ENCODE results near the gene ZNF35.

The ZNF35 gene

DNA sequence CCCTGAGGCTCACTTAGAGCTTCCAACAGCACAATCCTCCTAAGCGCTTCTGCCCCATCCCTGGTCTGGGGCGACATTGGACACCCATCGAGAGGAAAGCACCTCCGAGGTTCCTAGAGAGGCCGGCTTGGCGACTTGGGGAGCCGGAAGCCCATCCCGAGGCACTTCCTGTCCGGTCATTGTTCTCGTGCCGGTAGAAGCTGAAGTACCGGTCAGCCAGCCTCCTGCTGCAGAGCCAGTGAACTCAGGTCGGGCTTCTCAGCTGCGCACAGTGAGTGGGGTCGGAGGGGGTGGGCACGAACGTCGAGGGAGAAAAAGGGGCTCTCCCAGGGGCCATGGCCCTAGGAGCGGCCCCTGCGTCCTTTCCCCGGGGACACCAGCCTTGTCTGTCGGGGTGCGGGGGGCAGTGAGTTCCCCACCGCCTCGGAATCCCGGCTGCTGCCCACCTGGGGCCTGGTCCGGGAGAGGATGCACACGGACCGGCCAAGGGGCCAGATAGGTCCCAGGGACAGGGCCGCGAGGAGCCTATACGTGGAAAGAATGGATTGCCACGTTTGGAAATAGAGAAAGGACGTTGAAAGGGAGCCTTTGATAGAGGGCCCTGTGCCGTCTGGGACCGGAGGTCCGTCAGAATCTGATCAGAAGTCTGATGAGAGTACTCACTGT is at the start of gene ZNF35:
TSS of gene ZNF35 (plus strand) at position 169 of the 666 bp plus-strand sequence. CDS start 2,336 bp downstream, outside the sequence.
- peak within 1 kb of the TSS; percentile 76 for H3K4me3 ChIP-seq (ENCODE audit: low read length)
- TF ChIP-seq, protein P1, sequence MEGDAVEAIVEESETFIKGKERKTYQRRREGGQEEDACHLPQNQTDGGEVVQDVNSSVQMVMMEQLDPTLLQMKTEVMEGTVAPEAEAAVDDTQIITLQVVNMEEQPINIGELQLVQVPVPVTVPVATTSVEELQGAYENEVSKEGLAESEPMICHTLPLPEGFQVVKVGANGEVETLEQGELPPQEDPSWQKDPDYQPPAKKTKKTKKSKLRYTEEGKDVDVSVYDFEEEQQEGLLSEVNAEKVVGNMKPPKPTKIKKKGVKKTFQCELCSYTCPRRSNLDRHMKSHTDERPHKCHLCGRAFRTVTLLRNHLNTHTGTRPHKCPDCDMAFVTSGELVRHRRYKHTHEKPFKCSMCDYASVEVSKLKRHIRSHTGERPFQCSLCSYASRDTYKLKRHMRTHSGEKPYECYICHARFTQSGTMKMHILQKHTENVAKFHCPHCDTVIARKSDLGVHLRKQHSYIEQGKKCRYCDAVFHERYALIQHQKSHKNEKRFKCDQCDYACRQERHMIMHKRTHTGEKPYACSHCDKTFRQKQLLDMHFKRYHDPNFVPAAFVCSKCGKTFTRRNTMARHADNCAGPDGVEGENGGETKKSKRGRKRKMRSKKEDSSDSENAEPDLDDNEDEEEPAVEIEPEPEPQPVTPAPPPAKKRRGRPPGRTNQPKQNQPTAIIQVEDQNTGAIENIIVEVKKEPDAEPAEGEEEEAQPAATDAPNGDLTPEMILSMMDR (IDR thresholded peaks at IDR 0.05; ENCODE audit: insufficient read depth, low read depth, low read length, missing control alignments): no peak
- DNase-seq (ENCODE audit: low read depth): peak; percentile 91

DNA sequence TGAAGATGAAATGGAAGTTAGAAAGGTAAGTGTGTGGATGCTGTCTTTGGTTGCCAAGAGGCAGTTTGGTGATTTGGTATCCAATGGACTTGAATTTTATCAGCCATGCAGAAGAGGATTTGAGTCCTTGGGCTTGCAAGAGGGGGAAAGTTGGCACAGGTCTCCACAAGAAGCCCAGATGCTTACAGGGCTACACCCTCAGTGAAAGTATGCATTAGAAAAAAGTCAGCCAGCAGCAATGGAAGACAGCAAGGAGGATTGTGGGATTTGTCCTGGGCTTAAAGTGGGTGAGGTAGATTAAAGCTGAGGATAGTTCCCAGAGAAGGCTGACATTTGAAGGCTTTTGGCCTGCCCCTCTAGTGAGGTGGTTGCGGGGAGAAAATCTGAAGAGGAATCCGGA is 46.8 kb upstream of the ZNF35 start:
- TF ChIP-seq, protein P1 (IDR thresholded peaks at IDR 0.05; ENCODE audit: insufficient read depth, low read depth, low read length, missing control alignments): no peak
- DNase-seq (ENCODE audit: low read depth): no peak
- no peak overlapping the region for H3K4me3 ChIP-seq (ENCODE audit: low read length)

DNA sequence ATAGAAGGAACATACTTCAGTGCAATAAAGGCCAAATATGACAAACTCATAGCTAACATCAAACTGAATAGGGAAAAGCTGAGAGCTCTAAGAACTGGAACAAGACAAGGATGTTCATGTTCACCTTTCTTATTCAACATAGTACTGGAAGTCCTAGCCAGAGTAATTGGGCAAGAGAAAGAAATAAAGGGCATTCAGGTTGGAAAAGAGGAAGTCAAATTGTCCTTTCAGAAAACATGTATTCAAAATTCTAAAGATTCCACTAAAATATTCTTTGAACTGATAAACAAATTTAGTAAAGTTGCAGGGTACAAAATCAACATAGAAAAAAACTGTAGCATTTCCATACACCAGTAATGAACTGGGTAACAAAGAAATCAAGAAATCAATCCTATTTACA is 35.9 kb upstream of the ZNF35 start:
- no peak for DNase-seq (ENCODE audit: low read depth)
- TF ChIP-seq, protein P1 (IDR thresholded peaks at IDR 0.05; ENCODE audit: insufficient read depth, low read depth, low read length, missing control alignments): no peak
- H3K4me3 ChIP-seq (ENCODE audit: low read length): no peak overlapping the region

DNA sequence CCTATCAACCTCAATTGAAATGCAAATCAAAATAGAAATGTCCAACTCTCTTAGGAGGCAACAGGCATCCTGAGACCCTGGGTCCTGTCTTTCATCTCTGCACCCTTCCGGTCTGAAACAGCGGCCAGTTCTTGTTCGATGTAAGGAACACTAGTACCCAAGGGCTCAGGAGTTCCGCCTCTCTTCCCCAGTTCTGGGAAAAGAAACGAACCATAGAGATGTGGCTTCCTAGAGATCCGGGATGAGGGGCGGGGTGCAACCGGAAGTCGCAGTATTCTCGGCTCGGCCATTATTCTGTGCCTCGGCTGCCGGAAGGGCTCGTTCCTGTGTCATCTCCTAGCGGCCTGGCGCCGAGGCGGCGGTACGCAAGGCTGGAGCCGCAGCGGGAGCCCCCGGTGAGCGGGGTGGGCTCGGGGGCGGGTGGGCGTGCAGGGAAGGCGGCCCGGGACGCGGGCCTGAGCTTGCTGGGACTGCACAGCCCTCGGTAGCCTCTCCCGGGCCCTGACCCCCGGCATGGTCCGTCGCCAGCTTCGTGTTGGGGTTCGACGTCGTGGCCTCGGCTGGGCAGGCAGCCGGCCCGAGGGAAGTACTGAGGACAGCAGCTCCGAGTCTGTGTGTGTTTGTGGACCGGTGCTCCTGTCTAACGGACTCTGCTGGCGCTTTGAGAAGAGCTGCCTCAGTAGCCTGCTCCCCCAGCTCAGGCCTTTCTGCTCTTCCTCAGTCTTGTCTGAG is 23.6 kb upstream of the ZNF35 start, which contains the start of gene ZNF197:
TSS of gene ZNF197 (plus strand) at position 288 of the 732 bp plus-strand sequence. CDS start 4,119 bp downstream, outside the sequence.
- DNase-seq (ENCODE audit: low read depth): peak; percentile 89
- peak within 1 kb of the TSS; percentile 87 for H3K4me3 ChIP-seq (ENCODE audit: low read length)
- TF ChIP-seq, protein P1 (IDR thresholded peaks at IDR 0.05; ENCODE audit: insufficient read depth, low read depth, low read length, missing control alignments): no peak

DNA sequence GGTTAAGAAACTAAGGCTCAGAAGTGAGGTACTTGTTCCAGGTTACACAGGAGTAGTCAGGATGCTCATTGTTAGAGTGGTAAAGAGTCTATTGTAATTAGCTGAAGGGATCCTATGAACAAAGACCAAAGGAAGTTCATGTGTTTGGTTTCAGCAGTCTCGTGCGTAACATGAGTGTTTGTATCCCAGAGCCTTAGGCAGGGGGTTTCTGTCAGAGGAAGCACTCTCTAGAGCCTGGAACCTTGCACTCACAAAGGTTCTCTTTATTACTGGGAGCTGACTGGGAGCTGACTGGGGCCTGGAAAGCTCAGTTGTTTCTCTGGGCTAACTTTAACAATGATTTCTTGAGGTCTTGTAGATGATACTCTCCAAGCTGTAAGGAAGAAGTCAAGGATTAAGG is 19.8 kb upstream of the ZNF35 start:
- TF ChIP-seq, protein P1 (IDR thresholded peaks at IDR 0.05; ENCODE audit: insufficient read depth, low read depth, low read length, missing control alignments): no peak
- DNase-seq (ENCODE audit: low read depth): no peak
- H3K4me3 ChIP-seq (ENCODE audit: low read length): no peak overlapping the region

DNA sequence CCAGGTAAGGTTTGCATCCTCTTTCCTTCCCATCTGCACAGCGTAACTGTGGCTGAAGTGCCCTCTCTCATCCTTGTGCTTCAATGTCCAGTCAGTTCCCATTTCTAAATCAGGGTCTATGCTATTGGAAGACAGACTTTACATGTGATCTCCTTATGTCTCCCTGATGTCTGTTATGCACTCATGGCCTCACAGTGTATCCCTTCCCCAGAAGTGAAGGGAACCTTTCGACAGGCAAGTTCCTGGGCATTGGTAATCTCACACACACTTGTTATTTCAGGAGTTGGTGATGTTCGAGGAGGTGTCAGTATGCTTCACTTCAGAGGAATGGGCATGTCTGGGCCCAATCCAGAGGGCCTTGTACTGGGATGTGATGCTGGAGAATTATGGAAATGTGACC is 16.3 kb upstream of the ZNF35 start:
- no peak overlapping the region for H3K4me3 ChIP-seq (ENCODE audit: low read length)
- TF ChIP-seq, protein P1 (IDR thresholded peaks at IDR 0.05; ENCODE audit: insufficient read depth, low read depth, low read length, missing control alignments): no peak
- no peak for DNase-seq (ENCODE audit: low read depth)

Data from epithelial cell of esophagus (primary cell).